ENCODE measurements around the gene LAMC1.

LAMC1 gene

GRCh38 chr1:183027791-183028190 is 4.6 kb downstream of the LAMC1 start:
- Histone ChIP-seq H3K27me3 (ENCODE audit: control insufficient read depth in 2 of 2, insufficient read depth in 2 of 2, low read length in 2 of 2) (peaks cover 0 to 7% of the 10 kb centered on the region in 2 donors), H3K27ac (ENCODE audit: low read depth in 2 of 2, low read length in 2 of 2) (no peak overlapping the region), H3K4me3 (ENCODE audit: low read length in 2 of 2) (no peak overlapping the region), H3K9ac (ENCODE audit: low read depth in 1 of 2, low read length in 2 of 2) (no peak overlapping the region), H3K4me1 (ENCODE audit: control insufficient read depth in 2 of 2, insufficient read depth in 2 of 2, low read length in 2 of 2) (peaks cover 3 to 7% of the 10 kb centered on the region in 2 donors), H3K9me3 (ENCODE audit: control insufficient read depth in 2 of 2, low read length in 2 of 2) (no peaks in the 10 kb centered on the region), H3K36me3 (ENCODE audit: control insufficient read depth in 2 of 2, insufficient read depth in 2 of 2, low read length in 2 of 2) (no peaks in the 10 kb centered on the region)

- H3K4me3 ChIP-seq (ENCODE audit: low read length in 2 of 2) = no peak overlapping the region
- H3K9ac ChIP-seq (ENCODE audit: low read depth in 1 of 2, low read length in 2 of 2) = no peak overlapping the region
- peaks cover 0 to 2% of the 10 kb centered on the region in 2 donors for H3K27me3 ChIP-seq (ENCODE audit: control insufficient read depth in 2 of 2, insufficient read depth in 2 of 2, low read length in 2 of 2)
Measured at GRCh38 chr1:183029591-183030000, 6.4 kb downstream of the LAMC1 start.

GRCh38 chr1:183030053-183030452 is 6.8 kb downstream of the LAMC1 start:
- Histone ChIP-seq H3K9ac (ENCODE audit: low read depth in 1 of 2, low read length in 2 of 2) (no peak overlapping the region), H3K4me3 (ENCODE audit: low read length in 2 of 2) (no peak overlapping the region)

More at GRCh38 chr1:183029591-183030000, 6.4 kb downstream of the LAMC1 start:
- Histone ChIP-seq H3K4me1 (ENCODE audit: control insufficient read depth in 2 of 2, insufficient read depth in 2 of 2, low read length in 2 of 2) (peaks cover 0 to 2% of the 10 kb centered on the region in 2 donors), H3K36me3 (ENCODE audit: control insufficient read depth in 2 of 2, insufficient read depth in 2 of 2, low read length in 2 of 2) (no peaks in the 10 kb centered on the region), H3K9me3 (ENCODE audit: control insufficient read depth in 2 of 2, low read length in 2 of 2) (no peaks in the 10 kb centered on the region), H3K27ac (ENCODE audit: low read depth in 2 of 2, low read length in 2 of 2) (no peak overlapping the region)

GRCh38 chr1:183032122-183032921 is 9.1 kb downstream of the LAMC1 start:
- no peak overlapping the region for H3K4me3 ChIP-seq (ENCODE audit: low read length in 2 of 2)
- no peaks in the 10 kb centered on the region for H3K9me3 ChIP-seq (ENCODE audit: control insufficient read depth in 2 of 2, low read length in 2 of 2)
- no peak overlapping the region for H3K9ac ChIP-seq (ENCODE audit: low read depth in 1 of 2, low read length in 2 of 2)
- peaks cover 0 to 2% of the 10 kb centered on the region in 2 donors for H3K4me1 ChIP-seq (ENCODE audit: control insufficient read depth in 2 of 2, insufficient read depth in 2 of 2, low read length in 2 of 2)
- H3K36me3 ChIP-seq (ENCODE audit: control insufficient read depth in 2 of 2, insufficient read depth in 2 of 2, low read length in 2 of 2) = no peaks in the 10 kb centered on the region
- H3K27ac ChIP-seq (ENCODE audit: low read depth in 2 of 2, low read length in 2 of 2) = no peak overlapping the region
- H3K27me3 ChIP-seq (ENCODE audit: control insufficient read depth in 2 of 2, insufficient read depth in 2 of 2, low read length in 2 of 2) = no peaks in the 10 kb centered on the region

More at GRCh38 chr1:183030053-183030452, 6.8 kb downstream of the LAMC1 start:
- no peaks in the 10 kb centered on the region for H3K36me3 ChIP-seq (ENCODE audit: control insufficient read depth in 2 of 2, insufficient read depth in 2 of 2, low read length in 2 of 2)
- no peak overlapping the region for H3K27ac ChIP-seq (ENCODE audit: low read depth in 2 of 2, low read length in 2 of 2)
- peaks cover 0 to 2% of the 10 kb centered on the region in 2 donors for H3K4me1 ChIP-seq (ENCODE audit: control insufficient read depth in 2 of 2, insufficient read depth in 2 of 2, low read length in 2 of 2)
- peaks cover 0 to under 1% of the 10 kb centered on the region in 2 donors for H3K27me3 ChIP-seq (ENCODE audit: control insufficient read depth in 2 of 2, insufficient read depth in 2 of 2, low read length in 2 of 2)
- no peaks in the 10 kb centered on the region for H3K9me3 ChIP-seq (ENCODE audit: control insufficient read depth in 2 of 2, low read length in 2 of 2)

GRCh38 chr1:183033205-183033604 is 10.0 kb downstream of the LAMC1 start:
- H3K36me3 ChIP-seq (ENCODE audit: control insufficient read depth in 2 of 2, insufficient read depth in 2 of 2, low read length in 2 of 2) = no peaks in the 10 kb centered on the region
- no peak overlapping the region for H3K27ac ChIP-seq (ENCODE audit: low read depth in 2 of 2, low read length in 2 of 2)
- H3K4me1 ChIP-seq (ENCODE audit: control insufficient read depth in 2 of 2, insufficient read depth in 2 of 2, low read length in 2 of 2) = peaks cover 0 to 2% of the 10 kb centered on the region in 2 donors

GRCh38 chr1:183034682-183035081 is 11.5 kb downstream of the LAMC1 start:
- H3K4me3 ChIP-seq (ENCODE audit: low read length in 2 of 2) = no peak overlapping the region
- peaks cover 0 to 2% of the 10 kb centered on the region in 2 donors for H3K4me1 ChIP-seq (ENCODE audit: control insufficient read depth in 2 of 2, insufficient read depth in 2 of 2, low read length in 2 of 2)
- H3K36me3 ChIP-seq (ENCODE audit: control insufficient read depth in 2 of 2, insufficient read depth in 2 of 2, low read length in 2 of 2) = no peaks in the 10 kb centered on the region
- no peak overlapping the region for H3K27ac ChIP-seq (ENCODE audit: low read depth in 2 of 2, low read length in 2 of 2)
- no peaks in the 10 kb centered on the region for H3K27me3 ChIP-seq (ENCODE audit: control insufficient read depth in 2 of 2, insufficient read depth in 2 of 2, low read length in 2 of 2)
- H3K9ac ChIP-seq (ENCODE audit: low read depth in 1 of 2, low read length in 2 of 2) = no peak overlapping the region
- no peaks in the 10 kb centered on the region for H3K9me3 ChIP-seq (ENCODE audit: control insufficient read depth in 2 of 2, low read length in 2 of 2)

More at GRCh38 chr1:183033205-183033604, 10.0 kb downstream of the LAMC1 start:
- no peaks in the 10 kb centered on the region for H3K27me3 ChIP-seq (ENCODE audit: control insufficient read depth in 2 of 2, insufficient read depth in 2 of 2, low read length in 2 of 2)
- H3K4me3 ChIP-seq (ENCODE audit: low read length in 2 of 2) = no peak overlapping the region
- H3K9ac ChIP-seq (ENCODE audit: low read depth in 1 of 2, low read length in 2 of 2) = no peak overlapping the region
- no peaks in the 10 kb centered on the region for H3K9me3 ChIP-seq (ENCODE audit: control insufficient read depth in 2 of 2, low read length in 2 of 2)

- Histone ChIP-seq H3K4me3 (ENCODE audit: low read length in 2 of 2) (no peak overlapping the region), H3K4me1 (ENCODE audit: control insufficient read depth in 2 of 2, insufficient read depth in 2 of 2, low read length in 2 of 2) (no peaks in the 10 kb centered on the region), H3K27ac (ENCODE audit: low read depth in 2 of 2, low read length in 2 of 2) (no peak overlapping the region)
Measured at GRCh38 chr1:183038333-183038866, 15.2 kb downstream of the LAMC1 start.

GRCh38 chr1:183038913-183039312 is 15.7 kb downstream of the LAMC1 start:
- Histone ChIP-seq H3K27ac (ENCODE audit: low read depth in 2 of 2, low read length in 2 of 2) (no peak overlapping the region), H3K4me1 (ENCODE audit: control insufficient read depth in 2 of 2, insufficient read depth in 2 of 2, low read length in 2 of 2) (no peaks in the 10 kb centered on the region), H3K4me3 (ENCODE audit: low read length in 2 of 2) (no peak overlapping the region)

More at GRCh38 chr1:183038333-183038866, 15.2 kb downstream of the LAMC1 start:
- Histone ChIP-seq H3K36me3 (ENCODE audit: control insufficient read depth in 2 of 2, insufficient read depth in 2 of 2, low read length in 2 of 2) (no peaks in the 10 kb centered on the region), H3K9me3 (ENCODE audit: control insufficient read depth in 2 of 2, low read length in 2 of 2) (no peaks in the 10 kb centered on the region), H3K27me3 (ENCODE audit: control insufficient read depth in 2 of 2, insufficient read depth in 2 of 2, low read length in 2 of 2) (no peaks in the 10 kb centered on the region), H3K9ac (ENCODE audit: low read depth in 1 of 2, low read length in 2 of 2) (no peak overlapping the region)

GRCh38 chr1:183039330-183039729 is 16.1 kb downstream of the LAMC1 start:
- no peak overlapping the region for H3K4me3 ChIP-seq (ENCODE audit: low read length in 2 of 2)
- no peaks in the 10 kb centered on the region for H3K27me3 ChIP-seq (ENCODE audit: control insufficient read depth in 2 of 2, insufficient read depth in 2 of 2, low read length in 2 of 2)
- no peaks in the 10 kb centered on the region for H3K9me3 ChIP-seq (ENCODE audit: control insufficient read depth in 2 of 2, low read length in 2 of 2)
- no peaks in the 10 kb centered on the region for H3K4me1 ChIP-seq (ENCODE audit: control insufficient read depth in 2 of 2, insufficient read depth in 2 of 2, low read length in 2 of 2)
- no peaks in the 10 kb centered on the region for H3K36me3 ChIP-seq (ENCODE audit: control insufficient read depth in 2 of 2, insufficient read depth in 2 of 2, low read length in 2 of 2)
- H3K9ac ChIP-seq (ENCODE audit: low read depth in 1 of 2, low read length in 2 of 2) = no peak overlapping the region
- H3K27ac ChIP-seq (ENCODE audit: low read depth in 2 of 2, low read length in 2 of 2) = no peak overlapping the region

More at GRCh38 chr1:183038913-183039312, 15.7 kb downstream of the LAMC1 start:
- Histone ChIP-seq H3K9ac (ENCODE audit: low read depth in 1 of 2, low read length in 2 of 2) (no peak overlapping the region), H3K36me3 (ENCODE audit: control insufficient read depth in 2 of 2, insufficient read depth in 2 of 2, low read length in 2 of 2) (no peaks in the 10 kb centered on the region), H3K9me3 (ENCODE audit: control insufficient read depth in 2 of 2, low read length in 2 of 2) (no peaks in the 10 kb centered on the region), H3K27me3 (ENCODE audit: control insufficient read depth in 2 of 2, insufficient read depth in 2 of 2, low read length in 2 of 2) (no peaks in the 10 kb centered on the region)

- Histone ChIP-seq H3K4me1 (ENCODE audit: control insufficient read depth in 2 of 2, insufficient read depth in 2 of 2, low read length in 2 of 2) (peaks cover 0 to 2% of the 10 kb centered on the region in 2 donors), H3K27ac (ENCODE audit: low read depth in 2 of 2, low read length in 2 of 2) (peak overlapping the region in 1 of 2 donors; percentile 6), H3K27me3 (ENCODE audit: control insufficient read depth in 2 of 2, insufficient read depth in 2 of 2, low read length in 2 of 2) (no peaks in the 10 kb centered on the region)
Measured at GRCh38 chr1:183039985-183040447, 16.8 kb downstream of the LAMC1 start.

More at GRCh38 chr1:183039985-183040447, 16.8 kb downstream of the LAMC1 start:
- Histone ChIP-seq H3K4me3 (ENCODE audit: low read length in 2 of 2) (no peak overlapping the region), H3K9me3 (ENCODE audit: control insufficient read depth in 2 of 2, low read length in 2 of 2) (no peaks in the 10 kb centered on the region), H3K9ac (ENCODE audit: low read depth in 1 of 2, low read length in 2 of 2) (no peak overlapping the region), H3K36me3 (ENCODE audit: control insufficient read depth in 2 of 2, insufficient read depth in 2 of 2, low read length in 2 of 2) (no peaks in the 10 kb centered on the region)
